Activated CD8-positive, alpha-beta memory T cell treated with anti-CD3 and anti-CD28 coated beads, Interleukin-2, amount 50 U/mL, for 24 hours (primary cell): Measurements from ENCODE around the gene NPM1.

Experiments
- DNase-seq: peaks from one replicate; pipeline ENCODE4 v3.0.0-alpha.2; 2020; ENCODE audit errors: extremely low read depth

Gene NPM1

DNA sequence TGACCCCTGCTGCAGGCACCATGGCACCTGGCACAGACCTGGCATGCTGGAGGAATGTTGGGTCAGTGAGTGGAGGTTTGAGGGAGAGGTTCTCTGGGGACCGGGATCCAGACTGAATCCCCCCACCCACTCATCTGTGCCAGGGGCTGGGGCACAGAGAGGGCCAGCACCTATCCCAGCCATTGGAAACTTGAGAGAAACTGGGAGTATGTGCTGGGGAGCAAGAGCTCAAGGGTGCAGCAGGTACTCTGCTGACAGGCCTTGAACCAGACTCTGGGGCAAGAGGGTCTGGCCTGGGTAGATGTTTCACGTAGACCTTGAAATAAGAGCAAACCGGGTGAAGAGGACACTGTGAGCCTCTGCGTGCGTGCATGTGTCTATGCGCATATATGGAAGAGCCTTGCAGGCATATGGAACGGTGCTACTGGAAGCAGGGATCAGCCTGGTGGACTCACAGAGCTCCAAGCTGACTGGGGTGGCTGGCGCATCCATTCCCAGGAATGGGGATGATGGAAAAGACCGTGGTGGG is 40.6 kb downstream of the NPM1 start:
- no peak for DNase-seq

DNA sequence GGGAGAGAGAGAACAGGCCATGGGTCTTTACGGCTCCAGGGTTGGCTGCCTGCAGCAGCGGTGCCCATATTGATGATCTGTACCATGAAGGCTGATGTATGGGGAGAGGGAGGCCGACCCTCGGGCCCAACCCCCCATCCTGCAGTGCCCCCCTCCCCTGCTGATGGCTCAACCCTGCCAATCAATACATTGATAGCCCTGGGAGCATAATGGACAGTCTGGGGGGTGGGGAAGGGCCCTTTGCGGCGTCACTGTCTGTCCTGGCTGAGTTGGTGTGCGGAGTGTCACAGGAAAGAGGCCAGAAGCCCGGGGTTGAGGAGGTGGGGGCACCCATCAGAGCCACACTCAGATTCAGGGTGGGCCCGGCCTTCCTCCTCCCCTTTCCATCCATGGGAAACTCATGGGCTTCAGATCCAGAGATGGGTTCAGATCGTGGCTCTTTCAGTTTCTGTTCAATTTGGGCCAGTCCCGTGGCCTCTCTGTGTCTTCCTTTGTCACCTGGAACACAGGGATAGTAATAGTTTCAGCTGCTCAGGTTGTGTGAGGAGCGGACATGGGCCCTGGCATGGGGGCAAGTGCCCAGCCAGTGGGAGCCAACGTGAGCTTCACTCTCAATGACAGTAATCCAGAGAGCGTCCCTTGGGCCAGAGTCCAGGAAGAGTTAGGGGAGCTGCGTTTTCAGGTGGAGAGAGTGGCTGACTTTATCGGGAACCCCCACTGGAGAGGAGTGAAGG is 41.3 kb downstream of the NPM1 start:
- no peak for DNase-seq

DNA sequence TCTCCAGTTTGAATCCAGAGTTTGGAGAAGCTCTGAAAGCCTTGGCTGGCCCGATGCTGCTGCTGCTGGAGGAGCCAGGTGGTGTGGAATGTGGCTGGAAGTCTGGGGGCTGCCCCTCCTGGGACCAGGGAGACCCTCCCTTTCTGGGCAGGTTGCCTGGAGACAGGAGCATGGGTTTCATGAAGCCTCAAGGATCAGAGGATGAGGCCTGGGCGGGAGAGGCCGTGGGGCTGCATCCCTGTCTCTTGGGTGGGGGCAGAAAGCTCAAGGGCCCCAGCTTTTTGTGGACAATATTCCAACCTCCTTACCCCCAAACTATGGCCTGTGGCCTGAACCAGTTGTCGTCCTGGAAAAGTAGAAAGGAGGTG is 41.9 kb downstream of the NPM1 start:
- DNase-seq = no peak

DNA sequence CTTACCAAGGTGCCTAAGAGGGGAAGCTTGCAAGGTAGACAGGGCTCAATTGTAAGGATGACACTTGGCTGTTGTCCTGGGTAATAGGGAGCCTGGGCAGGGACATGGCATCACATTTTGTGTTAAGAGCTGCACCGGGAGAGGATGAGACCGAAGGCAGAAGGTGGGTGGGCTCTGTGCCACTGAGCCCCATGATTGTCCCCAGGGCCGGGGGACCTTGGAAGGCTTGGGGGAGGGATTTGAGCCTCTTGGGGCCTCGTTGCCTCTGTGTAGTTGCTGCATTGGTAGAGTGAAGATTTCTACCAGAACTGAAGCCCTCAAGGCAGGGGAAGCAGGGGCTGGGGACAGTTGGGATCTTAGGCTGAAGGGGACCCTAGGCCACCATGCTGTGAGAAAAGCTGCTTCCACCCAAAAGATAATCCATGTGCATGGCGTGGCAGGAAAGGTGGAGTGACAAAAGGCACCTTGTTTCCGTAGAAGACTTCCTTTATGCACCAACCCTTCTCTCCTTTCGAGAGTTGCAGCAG is 43.7 kb downstream of the NPM1 start:
- no peak for DNase-seq

DNA sequence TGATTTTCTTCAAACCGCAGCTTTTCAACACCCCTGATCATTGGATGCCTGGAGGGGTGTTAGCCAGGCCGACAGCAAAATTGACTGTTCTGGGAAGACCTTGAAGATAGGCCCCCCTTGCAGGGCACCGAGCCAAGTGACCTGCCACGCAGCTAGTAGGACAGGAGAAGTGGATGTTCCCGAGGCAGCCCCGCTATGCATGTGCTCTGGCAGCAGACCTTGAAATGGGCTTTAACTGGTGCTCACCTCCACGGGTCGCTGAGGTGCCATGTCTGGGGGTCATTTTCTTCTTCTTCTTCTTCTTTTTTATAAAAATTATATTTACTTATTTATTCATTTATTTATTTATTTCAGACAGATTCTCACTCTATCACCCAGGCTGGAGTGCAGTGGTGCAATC is 44.4 kb downstream of the NPM1 start:
- no peak for DNase-seq

DNA sequence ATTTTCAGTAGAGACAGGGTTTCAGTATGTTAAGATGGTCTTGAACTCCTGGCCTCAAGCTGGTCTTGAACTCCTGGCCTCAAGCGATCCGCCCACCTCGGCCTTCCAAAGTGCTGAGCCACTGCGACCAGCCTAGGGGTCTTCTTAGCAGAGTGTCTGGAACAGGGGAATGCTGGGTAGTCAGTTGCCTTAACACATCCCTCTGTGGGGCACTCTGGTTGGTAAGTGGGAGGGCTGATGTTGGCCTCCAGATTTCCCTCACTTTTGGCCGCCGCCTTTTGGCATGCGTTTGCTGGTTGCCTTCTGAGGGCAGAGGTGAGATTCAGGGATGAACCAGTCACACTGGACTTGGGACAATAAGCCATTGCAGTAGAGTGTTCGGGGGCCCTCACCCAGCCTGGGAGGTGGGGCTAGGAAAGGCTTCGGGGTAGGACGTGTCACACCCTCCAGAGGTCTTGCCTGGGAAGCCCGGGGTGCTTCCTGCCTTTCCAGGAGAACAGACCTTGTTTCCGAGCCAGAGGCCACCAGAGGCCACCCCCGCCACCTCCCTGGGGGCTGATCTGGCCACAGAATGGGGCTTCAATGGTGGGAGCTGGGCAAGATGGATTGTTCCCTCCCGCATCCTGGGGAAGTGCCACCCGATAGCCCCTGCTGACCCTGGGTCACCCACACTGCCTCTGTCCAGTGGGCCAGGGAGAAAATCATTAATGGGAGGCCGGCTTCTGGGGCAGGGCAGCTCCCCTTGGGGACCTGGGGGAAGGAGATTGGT is 45.1 kb downstream of the NPM1 start:
- DNase-seq = no peak

DNA sequence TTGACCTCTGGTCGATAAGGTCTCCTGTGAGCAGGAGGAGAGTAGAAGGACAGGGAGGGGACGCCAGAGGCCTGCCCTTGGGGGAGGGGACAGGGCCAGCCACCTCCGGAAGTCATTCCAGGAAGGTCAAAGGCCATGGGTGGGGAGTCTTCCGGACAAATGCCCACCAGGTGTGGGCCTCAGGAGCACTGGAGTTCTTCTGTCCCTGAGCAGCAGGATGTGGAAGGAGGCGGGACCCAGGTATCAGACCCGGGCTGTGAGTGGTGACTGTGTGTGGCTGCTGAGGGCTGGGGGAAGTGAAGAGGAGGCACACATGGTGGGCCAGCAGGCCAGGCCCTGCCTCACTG is 45.7 kb downstream of the NPM1 start:
- no peak for DNase-seq

DNA sequence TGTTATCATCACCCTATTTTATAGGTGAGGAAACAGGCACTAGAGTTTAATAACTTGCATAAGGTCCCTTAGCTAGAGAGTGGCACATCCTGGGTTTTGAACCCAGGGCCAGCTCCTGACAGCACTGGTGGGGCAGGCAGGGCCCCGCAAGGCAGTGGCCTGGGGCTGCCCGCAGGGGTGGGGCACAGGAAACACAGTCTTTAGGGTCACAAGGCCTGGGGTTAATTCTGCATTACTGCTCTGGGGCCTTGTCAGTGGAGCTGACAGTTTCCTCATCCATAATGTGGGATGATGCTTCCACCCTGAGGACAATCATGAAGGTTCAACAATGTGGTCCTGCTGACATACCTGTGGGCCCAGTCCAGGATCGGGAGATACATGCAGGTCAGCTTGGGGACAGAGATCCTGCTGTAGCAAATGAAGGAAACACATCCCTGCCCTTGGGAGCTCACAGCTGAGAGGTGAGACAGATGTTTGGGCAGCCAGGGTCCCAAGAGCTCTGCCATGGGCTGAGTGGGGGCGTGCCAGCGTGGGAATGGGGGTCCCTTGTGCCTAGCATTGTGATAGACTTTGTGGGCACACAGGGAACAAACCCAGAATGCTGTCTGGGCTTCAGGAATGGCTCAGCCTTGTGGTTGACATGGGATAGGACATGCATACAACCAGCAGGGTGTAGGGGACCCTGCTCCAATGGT is 46.5 kb downstream of the NPM1 start:
- no peak for DNase-seq

DNA sequence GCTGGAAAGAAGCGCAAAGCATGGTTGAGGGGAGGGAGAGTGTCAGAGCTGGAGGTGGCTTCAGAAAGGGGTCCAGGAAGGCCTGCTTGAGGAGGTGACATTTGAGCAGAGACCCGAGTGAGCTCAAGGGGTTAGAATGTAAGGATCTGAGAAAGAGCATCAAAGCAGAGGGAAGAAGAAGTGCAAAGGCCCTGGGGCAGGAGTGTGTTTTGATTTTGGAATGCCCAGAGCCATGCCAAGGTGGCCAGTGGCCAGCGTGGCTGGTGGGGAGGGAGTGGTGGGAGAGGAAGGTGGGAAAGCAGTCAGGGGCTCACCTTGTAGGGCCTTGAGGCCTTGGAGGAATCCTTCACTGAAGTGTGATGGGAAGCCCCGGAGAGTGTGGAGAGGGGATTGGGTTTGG is 47.2 kb downstream of the NPM1 start:
- DNase-seq = no peak

DNA sequence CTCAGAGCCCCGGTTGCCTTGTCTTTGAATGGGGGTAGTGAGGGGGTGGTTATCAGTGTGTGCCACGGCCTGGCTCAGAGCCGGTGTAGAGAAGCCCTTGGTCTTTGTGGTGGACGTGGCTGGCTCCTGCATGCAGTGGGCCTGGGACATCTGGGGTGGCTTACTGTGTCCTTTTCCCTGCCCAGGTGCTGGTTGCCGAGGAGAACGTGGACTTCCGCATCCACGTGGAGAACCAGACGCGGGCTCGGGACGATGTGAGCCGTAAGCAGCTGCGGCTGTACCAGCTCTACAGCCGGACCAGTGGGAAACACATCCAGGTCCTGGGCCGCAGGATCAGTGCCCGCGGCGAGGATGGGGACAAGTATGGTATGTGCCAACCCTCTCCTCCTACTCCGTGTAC is 48.3 kb downstream of the NPM1 start:
- no peak for DNase-seq

DNA sequence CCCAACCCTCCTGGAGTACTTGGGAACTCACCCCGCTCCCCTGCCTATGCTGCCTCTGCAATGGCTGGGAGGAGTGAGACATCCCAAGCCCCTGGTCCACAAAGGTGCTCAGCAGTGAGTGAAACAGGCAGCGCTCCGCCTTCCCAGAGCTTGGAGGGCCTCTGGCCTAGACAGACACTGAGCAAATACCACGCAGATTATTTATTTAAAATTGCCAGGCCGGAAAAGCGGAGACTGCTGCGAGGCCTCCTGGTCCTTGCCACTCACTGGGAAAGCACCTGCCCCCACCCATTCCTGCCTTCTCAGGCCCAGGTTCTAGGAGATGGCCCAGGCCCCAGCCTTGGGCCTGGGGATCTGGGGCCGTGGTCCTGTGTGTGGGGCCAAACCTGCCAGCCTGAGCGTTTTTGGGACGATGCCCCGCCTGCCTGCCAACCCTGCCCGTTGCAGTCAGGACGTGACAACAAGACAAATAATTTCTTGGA is 49.2 kb downstream of the NPM1 start:
- no peak for DNase-seq

DNA sequence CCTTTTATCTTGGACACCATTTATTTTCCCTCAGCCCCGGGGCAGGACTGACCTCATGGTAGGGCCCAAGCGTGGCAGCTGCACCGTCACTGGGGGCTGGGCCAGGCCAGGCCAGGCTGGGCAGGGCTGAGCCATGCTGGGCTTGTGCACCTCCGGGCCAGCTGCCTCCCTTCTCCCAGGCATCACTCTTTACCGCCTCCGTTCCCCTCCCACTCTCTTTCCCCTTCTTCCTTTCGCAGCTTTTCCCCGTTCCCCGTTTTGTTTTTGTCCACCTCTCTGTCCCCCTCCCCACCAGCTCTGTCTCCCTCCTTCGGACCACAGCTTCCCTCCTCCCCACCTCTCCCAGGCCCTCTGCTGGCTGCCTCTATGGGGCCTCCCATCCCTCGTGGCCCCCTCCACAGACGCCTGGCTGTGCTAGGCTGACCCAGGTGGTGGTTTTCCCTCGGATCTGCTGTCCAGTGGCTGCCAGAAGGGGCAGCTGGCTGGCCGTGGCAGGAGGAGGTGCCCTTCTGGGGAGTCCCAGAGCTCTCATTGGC is 49.7 kb downstream of the NPM1 start:
- no peak for DNase-seq

DNA sequence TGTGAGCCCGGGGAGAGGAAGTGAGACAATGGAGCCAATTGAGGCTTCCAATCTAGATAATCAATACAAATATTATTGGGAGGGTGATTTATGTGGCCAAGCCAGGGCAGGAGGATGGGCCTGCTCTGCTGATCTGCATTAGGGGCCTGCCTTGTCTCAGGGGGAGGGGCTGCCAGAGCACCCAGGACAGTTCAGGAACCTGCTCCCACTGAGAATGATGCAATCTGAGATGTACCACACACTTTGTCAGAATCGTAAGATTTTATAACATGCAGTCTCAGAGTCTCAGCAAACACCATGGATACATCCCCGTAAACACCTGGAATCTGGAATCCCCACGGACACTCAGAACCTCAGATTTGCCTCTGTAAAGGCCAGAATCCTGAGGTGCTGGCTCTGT is 51.1 kb downstream of the NPM1 start:
- no peak for DNase-seq

DNA sequence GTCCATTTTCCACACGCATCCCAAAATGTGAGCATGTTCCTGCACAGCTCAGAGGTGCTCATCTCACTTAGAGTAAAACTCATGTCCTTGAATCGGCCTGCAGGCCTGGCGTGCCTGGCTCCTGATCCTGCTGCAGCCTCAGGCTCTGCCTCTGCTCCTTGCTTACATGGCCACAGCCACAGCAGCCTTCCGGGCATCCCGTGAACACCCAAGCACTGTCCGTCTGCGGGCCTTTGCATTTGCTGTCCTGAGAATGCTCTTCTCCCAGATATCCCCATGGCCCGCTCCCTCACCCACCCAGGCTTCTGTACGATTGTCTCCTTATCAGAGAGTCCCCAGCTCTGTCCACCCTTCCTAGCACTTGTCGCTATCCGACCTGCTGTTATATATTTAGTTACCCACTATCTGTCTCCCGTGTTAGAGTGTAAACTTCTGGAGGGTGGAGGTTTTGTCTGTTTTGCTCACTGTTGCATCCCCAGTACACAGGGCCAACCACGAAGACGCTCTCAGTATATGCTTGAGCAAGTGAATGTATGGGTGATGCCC is 53.7 kb downstream of the NPM1 start:
- no peak for DNase-seq

DNA sequence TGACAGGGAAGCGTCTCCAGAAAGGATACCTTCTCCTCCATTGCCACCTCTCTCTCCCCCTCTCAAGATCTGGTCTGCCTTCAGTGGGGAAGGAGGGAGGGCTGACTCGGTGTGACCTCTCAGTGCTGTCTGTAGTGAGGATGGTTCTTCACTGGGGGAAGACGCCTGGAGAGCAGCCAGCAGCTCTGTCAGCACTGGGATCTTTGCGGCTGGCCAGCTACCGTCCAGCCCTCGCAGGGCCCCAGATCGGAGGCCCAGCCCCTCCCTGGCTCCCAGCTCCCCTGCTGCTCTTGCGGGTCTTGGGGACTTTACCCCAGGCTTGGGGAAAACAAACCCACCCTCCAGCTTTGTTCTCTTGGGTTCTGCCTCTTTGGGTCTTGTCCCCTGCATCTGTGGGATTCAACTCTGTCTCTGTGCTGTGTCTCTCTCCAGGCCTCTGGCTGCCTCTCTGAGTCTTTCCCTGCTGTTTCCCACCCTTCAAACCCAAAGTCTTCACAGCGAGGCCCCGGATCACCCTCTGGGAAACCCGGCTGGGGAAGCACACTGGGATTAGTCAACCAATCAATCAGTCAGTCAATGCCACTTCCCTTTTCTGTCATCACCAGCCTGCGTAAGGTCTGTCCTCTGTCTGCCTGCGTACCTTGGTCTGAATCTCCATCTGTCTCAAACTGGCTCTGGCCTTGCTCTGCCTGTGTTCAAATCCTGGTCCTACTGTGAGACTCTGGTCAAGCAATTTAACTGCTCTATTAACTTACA is 54.8 kb downstream of the NPM1 start:
- no peak for DNase-seq

DNA sequence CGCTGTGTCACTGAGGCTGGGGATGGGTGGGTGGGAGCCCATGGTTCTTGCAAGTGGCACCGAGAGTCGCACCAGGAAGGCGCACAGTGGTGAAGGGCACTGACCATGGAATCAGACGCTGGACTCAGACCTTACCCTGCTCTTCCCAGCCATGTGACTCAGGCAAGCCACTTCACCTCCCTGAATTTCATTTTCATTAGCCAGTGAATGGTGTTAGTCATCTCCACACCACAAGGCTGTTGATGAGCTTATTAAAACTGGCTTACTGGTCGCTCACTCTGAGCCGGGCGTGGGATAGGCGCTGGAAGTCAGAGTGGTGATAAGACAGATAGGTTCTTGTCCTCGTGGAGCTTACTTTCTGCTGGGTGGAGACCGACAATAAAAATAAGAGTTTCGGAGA is 56.9 kb downstream of the NPM1 start:
- DNase-seq = no peak

DNA sequence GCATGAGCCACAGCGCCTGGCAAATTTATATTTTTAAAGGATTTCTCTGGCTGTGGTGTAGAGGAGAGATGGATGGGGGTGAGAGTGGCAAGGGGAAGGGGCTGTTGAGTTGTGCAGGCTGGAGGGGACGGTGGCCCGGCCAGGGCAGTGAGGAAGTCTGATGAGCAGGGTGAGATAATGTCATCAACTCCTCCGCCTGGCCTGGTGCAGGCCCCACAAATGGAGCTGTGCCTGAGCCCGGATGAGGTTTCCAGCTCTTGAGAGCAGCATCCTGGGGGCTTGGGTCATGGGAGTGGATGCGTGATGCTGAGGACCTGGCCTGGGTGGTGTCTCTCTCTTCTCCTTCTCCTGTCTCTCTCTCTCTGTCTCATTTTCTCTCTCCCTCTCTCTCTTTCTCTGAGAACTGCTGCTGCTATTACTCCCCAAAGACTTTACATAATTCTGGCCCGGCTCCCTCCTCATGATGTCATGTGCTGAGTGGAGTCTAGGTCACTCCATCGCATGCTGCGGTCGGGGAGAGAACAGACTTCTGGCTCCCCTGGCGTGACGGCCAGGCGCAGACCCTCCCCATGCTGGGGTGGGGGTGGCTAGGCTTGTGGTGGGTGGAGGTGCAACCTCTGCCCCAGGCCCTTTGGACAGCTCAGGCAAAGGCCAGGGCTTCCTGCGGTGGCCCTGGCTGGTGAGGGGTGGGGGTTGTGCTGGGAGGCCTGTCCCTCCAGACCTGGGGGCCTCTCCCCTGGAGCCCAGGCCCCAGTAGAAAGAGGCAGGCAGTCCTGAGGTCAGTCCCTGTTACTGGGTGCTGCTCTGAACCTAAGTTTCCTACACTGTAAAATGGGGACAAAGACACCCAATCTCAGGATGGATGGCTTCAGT is 58.2 kb downstream of the NPM1 start:
- no peak for DNase-seq

DNA sequence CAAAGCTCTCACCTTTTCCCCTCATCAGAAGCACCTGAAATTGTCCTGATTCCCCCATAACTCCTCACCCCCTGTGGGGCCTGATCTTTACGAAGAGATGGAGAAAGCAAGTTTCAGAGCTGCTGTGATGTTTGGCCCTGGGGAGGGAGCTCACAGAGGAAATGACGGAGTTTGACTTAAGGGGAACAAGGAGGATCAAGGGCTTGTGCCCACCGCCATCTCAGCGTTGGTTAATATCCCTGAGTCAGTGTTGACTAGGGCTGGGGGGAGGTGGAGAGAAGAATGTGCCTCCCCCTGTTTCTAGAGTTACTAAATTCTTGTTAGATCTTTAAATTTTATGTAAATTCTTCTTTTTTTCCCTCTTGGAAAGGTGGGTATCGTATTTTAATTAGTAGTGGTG is 59.6 kb downstream of the NPM1 start:
- no peak for DNase-seq

DNA sequence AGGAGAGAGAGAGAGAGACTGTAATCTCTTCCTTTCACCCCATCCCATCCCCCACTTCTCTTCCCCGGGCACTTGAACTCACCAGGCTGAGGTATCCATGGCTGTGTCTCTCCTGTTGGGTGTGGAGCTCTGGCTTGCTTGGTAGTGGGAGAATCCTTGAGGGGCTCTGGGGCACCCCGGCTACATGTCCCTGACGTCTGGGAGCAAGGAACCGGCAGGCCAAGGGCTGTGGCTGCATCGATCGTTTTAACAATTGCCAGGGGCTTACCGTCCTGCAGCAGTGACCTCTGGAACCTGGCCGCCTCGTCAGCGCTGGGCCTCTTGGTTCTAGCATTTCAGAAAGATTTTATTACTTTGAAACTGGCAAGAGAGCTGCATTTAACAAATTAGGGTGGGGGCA is 61.8 kb downstream of the NPM1 start:
- DNase-seq = no peak
